ENCODE results near the gene KCNA1.

KCNA1 gene

DNA sequence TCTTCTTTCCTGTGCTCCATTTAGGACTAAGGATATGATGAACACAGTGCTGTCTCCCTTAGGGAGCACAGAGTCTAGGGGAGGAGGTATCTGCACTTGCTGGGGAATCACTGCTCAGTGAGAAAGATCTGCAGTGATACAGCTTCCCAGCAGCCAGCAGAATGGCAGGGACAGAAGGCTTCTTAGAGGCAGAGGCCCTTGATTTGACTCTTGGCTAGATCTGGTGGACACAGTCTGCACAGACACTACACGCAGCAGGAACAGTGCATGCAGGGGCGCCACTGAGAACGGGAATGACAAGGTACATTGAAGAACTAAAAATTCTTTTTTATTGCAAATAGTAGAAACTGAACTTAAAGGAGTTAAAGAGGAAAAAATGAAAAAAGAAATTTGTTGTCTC is 51.6 kb downstream of the KCNA1 start:
- no peak for DNase-seq

GRCh38 chr12:4962539-4963486 is 53.1 kb downstream of the KCNA1 start:
- peak; percentile 80 for DNase-seq

All from islet precursor cell (in vitro differentiated cells).